ENCODE measurements around the gene COPE.

GRCh38 chr19:18903156-18904037 lies 15.8 kb downstream of the COPE start:
- TF ChIP-seq CTCF (IDR thresholded peaks at IDR 0.05): no peak
- TF ChIP-seq EZH2 (IDR thresholded peaks at IDR 0.05): no peak

Measured in neural progenitor cell (in vitro differentiated cells).